ENCODE data around the gene PIK3AP1. TPM values are rescaled to one million over a fixed set of nuclear protein-coding genes. Genes with fewer than 3 reads are reported as not detected.

PIK3AP1 gene
- total RNA-seq, 2 experiments from 2014 or later: 1.6 to 1.7 TPM

DNA sequence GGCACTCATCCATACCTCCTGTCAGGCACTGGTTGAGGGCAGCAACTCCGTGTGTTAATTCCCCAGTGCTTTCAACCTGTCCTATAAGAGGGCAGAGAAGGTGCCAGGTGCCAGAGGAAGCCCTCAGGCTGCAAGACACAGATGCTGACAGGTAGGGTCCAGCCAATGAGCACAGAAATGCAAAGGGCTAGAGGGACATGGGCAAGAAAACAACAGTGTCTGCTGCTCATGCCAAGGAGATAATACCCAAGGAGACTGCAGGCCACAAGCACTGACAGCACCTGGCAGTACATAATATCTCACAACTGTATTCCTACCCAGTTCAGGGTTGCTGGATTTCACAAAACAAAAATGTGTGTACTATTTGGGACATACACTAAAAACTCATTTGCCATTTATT is 95.1 kb downstream of the PIK3AP1 start:
- Mint-ChIP-seq H3K27me3 (ENCODE audit: low read depth) (no peaks in the 10 kb centered on the region), H3K27ac (no peak overlapping the region), H3K9me3 (no peaks in the 10 kb centered on the region), H3K36me3 (ENCODE audit: low read depth) (no peaks in the 10 kb centered on the region), H3K4me1 (ENCODE audit: low read depth) (no peaks in the 10 kb centered on the region), H3K4me3 (no peak overlapping the region)
- CTCF ChIA-PET: no interaction called here
- intact Hi-C loops (cut with micrococcal nuclease): no loop called here
- no peak for DNase-seq

DNA sequence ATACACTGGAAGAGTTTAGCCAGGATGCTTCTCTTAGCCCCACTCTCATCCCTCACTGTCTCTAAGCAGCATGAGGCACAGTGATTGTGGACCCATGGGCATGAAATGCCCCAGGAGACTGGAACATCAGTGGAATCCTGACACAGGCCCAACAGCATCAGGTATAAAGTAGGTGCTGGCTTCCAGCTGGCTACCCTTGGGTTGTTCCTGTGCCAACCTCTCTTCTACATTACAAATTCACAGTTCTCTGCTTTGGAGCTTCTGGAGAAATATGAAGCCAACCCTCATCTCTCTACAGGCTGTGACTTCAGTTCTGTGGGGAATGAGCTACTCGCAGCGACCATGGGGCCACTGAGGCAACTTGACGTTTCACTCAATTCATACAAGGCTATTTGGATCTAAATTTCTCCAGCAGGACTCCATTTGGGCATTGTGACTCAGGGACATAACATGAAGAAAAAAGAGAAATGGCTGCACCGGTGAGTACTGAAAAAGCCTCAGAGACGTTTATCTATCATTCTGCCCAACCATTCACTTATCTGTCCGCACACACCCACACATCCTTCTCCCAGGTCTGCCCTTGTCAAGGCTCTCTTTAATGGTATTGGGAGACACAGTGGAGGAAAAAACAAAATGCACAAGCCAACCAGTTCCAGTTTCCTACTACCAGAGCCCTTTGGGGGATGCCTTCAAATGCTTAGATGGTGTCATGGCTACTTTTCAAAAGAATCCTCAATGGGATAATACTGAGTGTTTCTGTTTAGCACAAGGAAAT is 98.1 kb downstream of the PIK3AP1 start:
- DNase-seq: no peak
- intact Hi-C loops (cut with micrococcal nuclease): no loop called here
- Mint-ChIP-seq H3K4me3 (no peak overlapping the region), H3K27me3 (ENCODE audit: low read depth) (no peaks in the 10 kb centered on the region), H3K4me1 (ENCODE audit: low read depth) (no peaks in the 10 kb centered on the region), H3K27ac (no peak overlapping the region), H3K9me3 (no peaks in the 10 kb centered on the region), H3K36me3 (ENCODE audit: low read depth) (no peaks in the 10 kb centered on the region)
- CTCF ChIA-PET: no interaction called here

GRCh38 chr10:96619796-96620773 is 100.2 kb downstream of the PIK3AP1 start:
- CTCF ChIA-PET: interaction anchor here (0.5 kb wide), 1 partner anchor 55 kb away, joined by 3 read pairs; no protein-coding TSS in a partner anchor
- no peaks in the 10 kb centered on the region for H3K4me1 Mint-ChIP-seq (ENCODE audit: low read depth)
- no peaks in the 10 kb centered on the region for H3K9me3 Mint-ChIP-seq
- intact Hi-C loops (cut with micrococcal nuclease): no loop called here
- H3K4me3 Mint-ChIP-seq: no peak overlapping the region
- no peak for DNase-seq
- H3K36me3 Mint-ChIP-seq (ENCODE audit: low read depth): no peaks in the 10 kb centered on the region
- no peak overlapping the region for H3K27ac Mint-ChIP-seq
- no peaks in the 10 kb centered on the region for H3K27me3 Mint-ChIP-seq (ENCODE audit: low read depth)

DNA sequence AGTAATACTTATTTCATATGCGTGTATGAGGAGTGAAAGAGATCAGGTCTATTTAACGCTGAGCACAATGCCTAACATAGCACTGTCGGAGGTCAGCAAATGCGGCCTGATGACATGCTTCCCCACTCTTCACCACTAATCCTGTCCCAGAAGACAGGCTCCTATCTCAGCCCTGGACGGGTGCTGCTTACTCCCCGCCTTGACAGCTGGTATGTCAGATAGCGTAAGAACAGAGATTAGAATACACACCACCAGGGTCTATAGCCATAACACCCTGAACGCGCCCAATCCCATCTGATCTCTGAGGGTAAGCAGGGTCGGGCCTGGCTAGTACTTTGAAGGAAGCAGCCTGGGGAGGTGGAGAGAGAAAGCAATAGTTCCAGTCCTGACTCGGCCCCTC is 101.2 kb downstream of the PIK3AP1 start:
- no peak for DNase-seq
- Mint-ChIP-seq H3K36me3 (ENCODE audit: low read depth) (no peaks in the 10 kb centered on the region), H3K27me3 (ENCODE audit: low read depth) (no peaks in the 10 kb centered on the region), H3K9me3 (no peaks in the 10 kb centered on the region), H3K27ac (no peak overlapping the region), H3K4me1 (ENCODE audit: low read depth) (no peaks in the 10 kb centered on the region), H3K4me3 (no peak overlapping the region)
- intact Hi-C loops (cut with micrococcal nuclease): no loop called here
- CTCF ChIA-PET: no interaction called here

GRCh38 chr10:96618653-96619052 is 101.7 kb downstream of the PIK3AP1 start:
- H3K36me3 Mint-ChIP-seq (ENCODE audit: low read depth): no peaks in the 10 kb centered on the region
- DNase-seq: no peak
- H3K27me3 Mint-ChIP-seq (ENCODE audit: low read depth): no peaks in the 10 kb centered on the region
- H3K27ac Mint-ChIP-seq: no peak overlapping the region
- intact Hi-C loops (cut with micrococcal nuclease): no loop called here
- no peaks in the 10 kb centered on the region for H3K4me1 Mint-ChIP-seq (ENCODE audit: low read depth)
- H3K9me3 Mint-ChIP-seq: no peaks in the 10 kb centered on the region
- CTCF ChIA-PET: no interaction called here
- H3K4me3 Mint-ChIP-seq: no peak overlapping the region

- intact Hi-C loops (cut with micrococcal nuclease): no loop called here
- DNase-seq: no peak
- no peaks in the 10 kb centered on the region for H3K36me3 Mint-ChIP-seq (ENCODE audit: low read depth)
- no peak overlapping the region for H3K27ac Mint-ChIP-seq
- no peak overlapping the region for H3K4me3 Mint-ChIP-seq
- no peaks in the 10 kb centered on the region for H3K4me1 Mint-ChIP-seq (ENCODE audit: low read depth)
- no peaks in the 10 kb centered on the region for H3K27me3 Mint-ChIP-seq (ENCODE audit: low read depth)
- CTCF ChIA-PET: no interaction called here
- no peaks in the 10 kb centered on the region for H3K9me3 Mint-ChIP-seq
Observed at GRCh38 chr10:96616961-96617360, 103.4 kb downstream of the PIK3AP1 start.

GRCh38 chr10:96614515-96614914 is 105.8 kb downstream of the PIK3AP1 start:
- no peak overlapping the region for H3K4me3 Mint-ChIP-seq
- intact Hi-C loops (cut with micrococcal nuclease): no loop called here
- peak; percentile 8 for DNase-seq
- no peaks in the 10 kb centered on the region for H3K27me3 Mint-ChIP-seq (ENCODE audit: low read depth)
- no peak overlapping the region for H3K27ac Mint-ChIP-seq
- CTCF ChIA-PET: no interaction called here
- H3K4me1 Mint-ChIP-seq (ENCODE audit: low read depth): peaks cover 2% of the 10 kb centered on the region
- H3K36me3 Mint-ChIP-seq (ENCODE audit: low read depth): no peaks in the 10 kb centered on the region
- no peaks in the 10 kb centered on the region for H3K9me3 Mint-ChIP-seq

GRCh38 chr10:96613576-96613975 is 106.7 kb downstream of the PIK3AP1 start:
- Mint-ChIP-seq H3K9me3 (no peaks in the 10 kb centered on the region), H3K27me3 (ENCODE audit: low read depth) (no peaks in the 10 kb centered on the region), H3K4me3 (no peak overlapping the region), H3K36me3 (ENCODE audit: low read depth) (no peaks in the 10 kb centered on the region), H3K4me1 (ENCODE audit: low read depth) (peaks cover 2% of the 10 kb centered on the region), H3K27ac (no peak overlapping the region)
- intact Hi-C loops (cut with micrococcal nuclease): no loop called here
- DNase-seq: no peak
- CTCF ChIA-PET: no interaction called here

- H3K4me3 Mint-ChIP-seq: no peak overlapping the region
- intact Hi-C loops (cut with micrococcal nuclease): no loop called here
- peaks cover 2% of the 10 kb centered on the region for H3K4me1 Mint-ChIP-seq (ENCODE audit: low read depth)
- no peaks in the 10 kb centered on the region for H3K27me3 Mint-ChIP-seq (ENCODE audit: low read depth)
- CTCF ChIA-PET: no interaction called here
- H3K9me3 Mint-ChIP-seq: no peaks in the 10 kb centered on the region
- no peak for DNase-seq
- H3K36me3 Mint-ChIP-seq (ENCODE audit: low read depth): no peaks in the 10 kb centered on the region
- no peak overlapping the region for H3K27ac Mint-ChIP-seq
Observed at GRCh38 chr10:96612055-96612830, 108.1 kb downstream of the PIK3AP1 start.

GRCh38 chr10:96610817-96611216 is 109.5 kb downstream of the PIK3AP1 start:
- no peak overlapping the region for H3K27ac Mint-ChIP-seq
- no peaks in the 10 kb centered on the region for H3K9me3 Mint-ChIP-seq
- no peak for DNase-seq
- intact Hi-C loops (cut with micrococcal nuclease): no loop called here
- CTCF ChIA-PET: no interaction called here
- H3K4me1 Mint-ChIP-seq (ENCODE audit: low read depth): peaks cover 2% of the 10 kb centered on the region
- no peaks in the 10 kb centered on the region for H3K27me3 Mint-ChIP-seq (ENCODE audit: low read depth)
- no peak overlapping the region for H3K4me3 Mint-ChIP-seq
- no peaks in the 10 kb centered on the region for H3K36me3 Mint-ChIP-seq (ENCODE audit: low read depth)

DNA sequence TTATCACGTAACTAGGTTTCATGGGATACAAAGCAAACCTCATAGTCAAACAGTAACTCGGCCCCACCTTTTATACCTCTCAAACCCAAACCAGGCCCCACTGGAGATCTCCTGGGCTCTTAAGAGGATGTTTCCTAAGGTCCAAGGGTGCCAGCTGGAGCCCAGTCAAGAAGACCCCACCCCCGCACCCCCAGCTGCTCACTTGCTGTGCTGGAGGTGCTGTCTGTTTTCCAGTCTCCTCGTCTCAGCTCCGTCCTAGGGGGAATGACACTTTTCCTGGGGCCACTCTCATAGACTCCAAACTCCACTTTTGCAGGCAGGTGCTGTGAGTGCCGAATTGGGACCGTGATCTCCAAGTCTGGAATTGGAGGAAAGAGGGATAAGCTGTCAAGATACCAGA is 110.8 kb downstream of the PIK3AP1 start:
- intact Hi-C loops (cut with micrococcal nuclease): no loop called here
- Mint-ChIP-seq H3K27ac (no peak overlapping the region), H3K4me3 (no peak overlapping the region), H3K36me3 (ENCODE audit: low read depth) (no peaks in the 10 kb centered on the region), H3K27me3 (ENCODE audit: low read depth) (no peaks in the 10 kb centered on the region), H3K9me3 (no peaks in the 10 kb centered on the region), H3K4me1 (ENCODE audit: low read depth) (peaks cover 2% of the 10 kb centered on the region)
- no peak for DNase-seq
- CTCF ChIA-PET: interaction anchor here (0.6 kb wide), 1 partner anchor 43 kb away, joined by 3 read pairs; no protein-coding TSS in a partner anchor

DNA sequence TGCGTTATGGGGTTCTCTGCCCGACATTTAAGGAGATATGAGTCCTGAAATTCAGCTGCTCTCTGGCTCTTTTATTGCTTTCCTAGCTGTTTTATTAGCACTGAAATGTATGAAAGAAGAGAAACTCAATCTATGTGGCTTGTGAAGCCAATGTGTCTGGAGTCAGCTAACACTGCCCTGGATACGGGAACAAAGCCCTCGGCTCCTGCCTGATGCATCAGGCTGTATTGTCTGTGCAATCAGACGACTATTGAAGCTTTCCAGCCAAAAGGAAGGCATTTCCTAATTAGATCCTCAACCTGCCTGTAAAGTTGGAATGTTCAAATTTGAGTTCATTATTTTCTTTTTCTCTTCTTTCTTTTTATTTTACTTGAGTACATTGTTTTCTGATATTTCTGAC is 111.5 kb downstream of the PIK3AP1 start:
- no peaks in the 10 kb centered on the region for H3K9me3 Mint-ChIP-seq
- no peaks in the 10 kb centered on the region for H3K27me3 Mint-ChIP-seq (ENCODE audit: low read depth)
- peaks cover 2% of the 10 kb centered on the region for H3K4me1 Mint-ChIP-seq (ENCODE audit: low read depth)
- no peak overlapping the region for H3K27ac Mint-ChIP-seq
- CTCF ChIA-PET: interaction anchor here (0.9 kb wide), 1 partner anchor 417 kb away, joined by 3 read pairs; no protein-coding TSS in a partner anchor
- no peaks in the 10 kb centered on the region for H3K36me3 Mint-ChIP-seq (ENCODE audit: low read depth)
- no peak overlapping the region for H3K4me3 Mint-ChIP-seq
- intact Hi-C loops (cut with micrococcal nuclease): no loop called here
- DNase-seq: no peak
